Chondrocyte (in vitro differentiated cells): ENCODE data around the gene AGBL1. TPM values are rescaled to one million over a fixed set of nuclear protein-coding genes. Genes with fewer than 3 reads are reported as not detected.

Experiments
- DNase-seq: peaks from one replicate; pipeline ENCODE4 v3.0.0; 2021; ENCODE audit warnings: mixed read lengths, low spot score
- H3K27ac Mint-ChIP-seq: one replicate; pipeline ENCODE4 v1.8.0; 2021; ENCODE audit warnings: mild to moderate bottlenecking, moderate library complexity, mixed read lengths; ENCODE audit not compliant: unreplicated experiment
- H3K27me3 Mint-ChIP-seq: 2 replicates; pipeline ENCODE4 v1.8.0; 2021; ENCODE audit warnings: low read depth, mixed read lengths
- H3K36me3 Mint-ChIP-seq: 2 replicates; pipeline ENCODE4 v1.8.0; 2021; ENCODE audit warnings: low read depth, mixed read lengths
- H3K4me1 Mint-ChIP-seq: 2 replicates; pipeline ENCODE4 v1.8.0; 2021; ENCODE audit warnings: low read depth, mild to moderate bottlenecking, mixed read lengths
- H3K4me3 Mint-ChIP-seq: one replicate; pipeline ENCODE4 v1.8.0; 2021; ENCODE audit warnings: mild to moderate bottlenecking, moderate library complexity, mixed read lengths; ENCODE audit not compliant: unreplicated experiment
- H3K9me3 Mint-ChIP-seq: 2 replicates; pipeline ENCODE4 v1.8.0; 2021; ENCODE audit warnings: low read depth, mixed read lengths
- total RNA-seq: library from RNA; stranded (reverse); gene quantifications from 3 replicates; pipeline ENCODE4 v1.2.1, GENCODE V29; 2021
- TF ChIP-seq, protein P1 (sequence below): fragments of 200-600 bp; sonication (generic); IDR thresholded peaks from 2 replicates; pipeline ENCODE4 v1.5.0; 2021; ENCODE audit warnings: antibody characterized with exemption, mild to moderate bottlenecking, moderate library complexity

The AGBL1 gene
- total RNA-seq, 1 donor from 2014 or later: not detected

DNA sequence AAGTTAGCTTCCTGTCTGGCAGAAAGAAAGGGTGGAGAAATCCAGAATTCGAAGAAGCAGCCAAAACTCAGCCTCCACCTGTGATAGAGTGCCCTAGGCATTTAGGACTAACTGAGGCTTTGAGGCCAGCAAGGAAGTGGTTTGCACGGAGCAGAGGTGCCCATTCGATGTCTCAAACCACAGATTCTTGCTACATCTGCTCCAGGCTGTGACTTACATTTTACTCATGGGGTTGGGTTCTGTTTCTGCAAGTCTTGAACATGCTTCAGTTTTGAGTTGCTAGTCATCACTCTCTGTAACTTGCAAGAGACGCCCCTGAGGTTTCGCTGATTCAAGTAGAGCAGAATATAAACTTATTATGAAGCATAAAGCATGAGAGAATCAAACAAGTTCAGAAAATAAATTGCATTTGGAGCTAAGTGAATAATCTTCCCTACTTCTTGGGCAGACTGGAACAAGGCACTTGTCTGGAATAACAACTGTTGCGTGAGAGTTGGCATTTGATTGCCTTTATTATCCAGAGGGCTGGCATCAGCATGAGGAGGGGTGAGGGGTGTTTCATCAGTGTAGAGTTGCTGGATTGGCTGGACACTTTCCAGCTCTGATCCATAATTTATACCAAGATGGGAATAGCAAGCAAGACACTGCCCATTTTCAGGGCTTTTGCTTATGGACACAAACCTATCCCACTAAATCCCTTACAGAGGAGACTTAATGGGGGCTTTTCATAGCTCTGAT is 256.5 kb downstream of the AGBL1 start:
- TF ChIP-seq, protein P1, sequence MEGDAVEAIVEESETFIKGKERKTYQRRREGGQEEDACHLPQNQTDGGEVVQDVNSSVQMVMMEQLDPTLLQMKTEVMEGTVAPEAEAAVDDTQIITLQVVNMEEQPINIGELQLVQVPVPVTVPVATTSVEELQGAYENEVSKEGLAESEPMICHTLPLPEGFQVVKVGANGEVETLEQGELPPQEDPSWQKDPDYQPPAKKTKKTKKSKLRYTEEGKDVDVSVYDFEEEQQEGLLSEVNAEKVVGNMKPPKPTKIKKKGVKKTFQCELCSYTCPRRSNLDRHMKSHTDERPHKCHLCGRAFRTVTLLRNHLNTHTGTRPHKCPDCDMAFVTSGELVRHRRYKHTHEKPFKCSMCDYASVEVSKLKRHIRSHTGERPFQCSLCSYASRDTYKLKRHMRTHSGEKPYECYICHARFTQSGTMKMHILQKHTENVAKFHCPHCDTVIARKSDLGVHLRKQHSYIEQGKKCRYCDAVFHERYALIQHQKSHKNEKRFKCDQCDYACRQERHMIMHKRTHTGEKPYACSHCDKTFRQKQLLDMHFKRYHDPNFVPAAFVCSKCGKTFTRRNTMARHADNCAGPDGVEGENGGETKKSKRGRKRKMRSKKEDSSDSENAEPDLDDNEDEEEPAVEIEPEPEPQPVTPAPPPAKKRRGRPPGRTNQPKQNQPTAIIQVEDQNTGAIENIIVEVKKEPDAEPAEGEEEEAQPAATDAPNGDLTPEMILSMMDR: no peak
- Mint-ChIP-seq H3K9me3 (peaks cover 58% of the 10 kb centered on the region), H3K4me1 (no peaks in the 10 kb centered on the region), H3K27me3 (no peaks in the 10 kb centered on the region), H3K36me3 (no peaks in the 10 kb centered on the region), H3K4me3 (no peak overlapping the region), H3K27ac (no peak overlapping the region)
- no peak for DNase-seq

DNA sequence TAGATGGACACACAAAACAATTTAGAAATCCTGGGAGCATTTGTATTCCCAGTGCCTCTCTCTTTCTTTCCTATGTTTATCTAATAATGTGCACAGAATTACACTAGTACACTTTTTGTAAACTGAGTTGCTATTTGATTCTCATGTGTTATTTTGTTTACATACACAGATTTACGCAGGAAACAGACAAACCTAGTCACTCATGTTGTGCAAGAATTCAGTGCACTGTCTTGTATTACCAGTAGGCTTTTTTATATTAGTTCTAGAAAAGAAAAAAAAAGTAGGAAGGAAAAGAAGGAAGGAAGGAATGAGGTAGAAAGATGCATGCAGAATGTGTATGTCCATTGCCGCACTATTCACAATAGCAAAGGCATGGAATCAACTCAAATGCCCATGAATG is 257.4 kb downstream of the AGBL1 start:
- no peak for DNase-seq
- Mint-ChIP-seq H3K27ac (no peak overlapping the region), H3K27me3 (no peaks in the 10 kb centered on the region), H3K36me3 (no peaks in the 10 kb centered on the region), H3K4me3 (no peak overlapping the region), H3K9me3 (peaks cover 53% of the 10 kb centered on the region), H3K4me1 (no peaks in the 10 kb centered on the region)
- TF ChIP-seq, protein P1: no peak

- no peaks in the 10 kb centered on the region for H3K4me1 Mint-ChIP-seq
- peaks cover 13% of the 10 kb centered on the region for H3K9me3 Mint-ChIP-seq
- H3K27me3 Mint-ChIP-seq: no peaks in the 10 kb centered on the region
- no peak for DNase-seq
- no peaks in the 10 kb centered on the region for H3K36me3 Mint-ChIP-seq
- no peak overlapping the region for H3K4me3 Mint-ChIP-seq
- no peak overlapping the region for H3K27ac Mint-ChIP-seq
- TF ChIP-seq, protein P1: no peak
These were observed 267.6 kb downstream of the AGBL1 start for GRCh38 chr15:86347245-86347644.

DNA sequence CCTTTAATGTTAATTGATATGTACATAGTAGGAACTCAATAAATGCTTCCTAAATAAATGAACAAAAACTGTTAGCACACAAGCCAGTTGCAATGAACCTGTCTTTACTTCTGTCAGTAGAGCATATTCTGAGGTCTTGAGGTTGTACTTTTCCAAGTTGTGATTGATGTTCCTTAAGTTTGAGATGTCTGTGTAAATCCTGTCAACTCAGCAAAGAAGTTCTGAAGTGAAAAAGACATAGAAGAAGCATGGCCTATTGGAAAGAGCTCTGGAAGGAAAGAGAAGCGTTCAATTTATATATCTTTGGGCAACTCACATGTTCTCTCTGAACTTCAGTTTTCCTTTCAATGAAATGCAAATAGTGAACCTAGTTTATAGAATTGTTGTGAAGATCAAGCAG is 269.9 kb downstream of the AGBL1 start:
- Mint-ChIP-seq H3K27me3 (no peaks in the 10 kb centered on the region), H3K4me3 (no peak overlapping the region), H3K4me1 (no peaks in the 10 kb centered on the region), H3K27ac (no peak overlapping the region), H3K36me3 (no peaks in the 10 kb centered on the region), H3K9me3 (peaks cover 13% of the 10 kb centered on the region)
- DNase-seq: no peak
- TF ChIP-seq, protein P1: no peak

DNA sequence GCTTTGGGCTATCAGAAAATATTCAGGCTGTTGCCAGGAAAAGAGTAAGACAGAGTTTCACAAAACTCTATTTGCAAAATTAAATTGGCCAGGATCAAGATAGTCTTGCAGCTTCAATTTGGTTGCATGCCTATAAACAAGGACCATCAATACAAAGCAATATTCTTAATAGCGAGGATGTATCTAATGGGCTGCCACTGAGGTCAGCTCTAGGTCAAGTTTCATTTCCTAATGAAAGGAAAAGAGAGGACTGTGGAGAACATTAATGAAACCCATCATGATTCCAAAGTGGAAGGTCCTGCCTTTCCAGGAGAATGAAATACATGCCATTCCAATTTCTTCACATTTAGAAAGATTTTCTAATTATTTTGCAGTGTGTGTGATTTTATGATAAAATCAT is 273.5 kb downstream of the AGBL1 start:
- TF ChIP-seq, protein P1: no peak
- DNase-seq: no peak

More for the DNA sequence above, 273.5 kb downstream of the AGBL1 start:
- no peaks in the 10 kb centered on the region for H3K27me3 Mint-ChIP-seq
- peaks cover 11% of the 10 kb centered on the region for H3K9me3 Mint-ChIP-seq
- H3K4me3 Mint-ChIP-seq: no peak overlapping the region
- H3K4me1 Mint-ChIP-seq: no peaks in the 10 kb centered on the region
- no peak overlapping the region for H3K27ac Mint-ChIP-seq
- H3K36me3 Mint-ChIP-seq: no peaks in the 10 kb centered on the region
